ENCODE measurements around the gene RAB7B.

The RAB7B gene

GRCh38 chr1:205973377-205974232, 29.6 kb downstream of the RAB7B start:
- DNase-seq (ENCODE audit: low read depth in 2 of 2) = no peak

- DNase-seq (ENCODE audit: low read depth in 2 of 2) = no peak
These were observed 30.6 kb downstream of the RAB7B start for GRCh38 chr1:205972491-205973168.

GRCh38 chr1:205972081-205972480, 31.1 kb downstream of the RAB7B start:
- no peak for DNase-seq (ENCODE audit: low read depth in 2 of 2)

- no peak for DNase-seq (ENCODE audit: low read depth in 2 of 2)
These were observed 32.1 kb downstream of the RAB7B start for GRCh38 chr1:205971082-205971481.

DNA sequence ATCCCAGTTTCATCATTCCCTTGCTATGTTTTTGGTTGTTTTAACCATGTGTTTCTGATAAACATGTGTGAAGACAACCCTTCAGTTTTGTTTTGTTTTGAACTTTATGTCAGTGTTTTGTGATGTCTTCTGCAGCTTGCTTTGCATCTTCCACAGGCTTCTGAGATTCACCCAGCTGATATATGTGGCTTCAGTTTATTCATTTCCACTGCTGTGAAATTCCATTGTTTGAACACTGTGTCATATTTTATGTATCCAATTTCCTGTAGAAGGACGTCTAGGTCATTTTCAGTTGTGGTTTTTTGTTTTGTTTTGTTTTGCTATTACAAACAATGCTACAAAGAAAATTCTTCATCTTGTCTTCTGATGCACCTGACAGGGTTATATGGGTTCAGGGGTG, 32.7 kb downstream of the RAB7B start:
- DNase-seq (ENCODE audit: low read depth in 2 of 2) = no peak

DNA sequence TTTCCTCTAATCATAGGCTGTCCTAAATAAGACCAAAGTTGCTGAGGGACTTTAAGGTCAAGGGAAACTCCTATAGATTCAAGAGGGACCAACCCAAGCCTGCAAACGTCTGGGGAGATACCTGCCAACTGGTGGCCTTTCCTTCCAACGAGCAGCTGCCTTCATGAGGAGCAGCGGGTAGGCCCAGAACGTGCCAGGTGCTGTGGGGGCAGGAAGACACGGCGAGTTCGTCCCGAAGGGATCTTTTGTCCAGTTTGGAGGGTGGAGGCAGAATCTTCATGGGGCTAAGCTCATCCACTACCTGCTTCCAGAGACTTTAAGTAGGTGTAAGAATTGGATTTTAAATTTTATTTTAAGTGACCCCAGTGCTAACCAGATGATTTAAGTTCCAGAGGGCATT, 34.0 kb downstream of the RAB7B start:
- no peak for DNase-seq (ENCODE audit: low read depth in 2 of 2)

DNA sequence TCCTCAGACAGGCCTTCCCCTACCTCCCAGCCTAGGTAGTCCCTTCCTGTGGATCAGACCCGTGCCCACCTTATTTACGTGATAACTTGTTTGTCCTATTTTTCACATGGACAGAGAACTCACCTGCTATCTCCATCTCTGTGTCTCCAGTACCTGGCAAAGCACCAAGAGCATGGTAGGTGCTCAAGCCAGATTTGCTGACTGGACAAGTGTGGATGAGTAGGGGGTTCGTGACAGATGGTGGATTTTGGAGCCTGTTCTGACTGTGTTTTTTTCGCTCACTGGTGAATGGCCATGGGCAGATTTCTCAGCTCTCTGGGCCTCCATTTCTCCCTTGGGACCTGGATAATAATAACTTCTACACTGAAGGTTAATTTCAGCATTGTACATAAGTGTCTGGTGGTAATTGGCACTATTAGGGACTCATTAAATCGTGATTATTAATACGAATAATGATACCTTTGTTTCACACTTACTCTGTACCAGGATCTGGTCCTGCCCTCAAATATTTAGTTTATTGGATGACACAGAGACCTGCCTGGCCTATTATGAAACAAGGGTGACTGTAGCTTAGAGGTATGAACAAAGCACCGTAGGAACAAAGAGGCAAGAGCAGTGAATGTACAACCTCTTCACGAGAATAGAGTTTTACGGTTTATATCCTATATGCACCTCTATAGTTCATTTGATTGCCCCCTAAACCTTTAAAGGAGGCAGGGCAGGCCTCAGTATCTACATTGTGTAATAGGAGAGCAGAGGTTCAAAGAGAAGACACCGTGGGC, 35.5 kb downstream of the RAB7B start:
- DNase-seq (ENCODE audit: low read depth in 2 of 2) = no peak

DNA sequence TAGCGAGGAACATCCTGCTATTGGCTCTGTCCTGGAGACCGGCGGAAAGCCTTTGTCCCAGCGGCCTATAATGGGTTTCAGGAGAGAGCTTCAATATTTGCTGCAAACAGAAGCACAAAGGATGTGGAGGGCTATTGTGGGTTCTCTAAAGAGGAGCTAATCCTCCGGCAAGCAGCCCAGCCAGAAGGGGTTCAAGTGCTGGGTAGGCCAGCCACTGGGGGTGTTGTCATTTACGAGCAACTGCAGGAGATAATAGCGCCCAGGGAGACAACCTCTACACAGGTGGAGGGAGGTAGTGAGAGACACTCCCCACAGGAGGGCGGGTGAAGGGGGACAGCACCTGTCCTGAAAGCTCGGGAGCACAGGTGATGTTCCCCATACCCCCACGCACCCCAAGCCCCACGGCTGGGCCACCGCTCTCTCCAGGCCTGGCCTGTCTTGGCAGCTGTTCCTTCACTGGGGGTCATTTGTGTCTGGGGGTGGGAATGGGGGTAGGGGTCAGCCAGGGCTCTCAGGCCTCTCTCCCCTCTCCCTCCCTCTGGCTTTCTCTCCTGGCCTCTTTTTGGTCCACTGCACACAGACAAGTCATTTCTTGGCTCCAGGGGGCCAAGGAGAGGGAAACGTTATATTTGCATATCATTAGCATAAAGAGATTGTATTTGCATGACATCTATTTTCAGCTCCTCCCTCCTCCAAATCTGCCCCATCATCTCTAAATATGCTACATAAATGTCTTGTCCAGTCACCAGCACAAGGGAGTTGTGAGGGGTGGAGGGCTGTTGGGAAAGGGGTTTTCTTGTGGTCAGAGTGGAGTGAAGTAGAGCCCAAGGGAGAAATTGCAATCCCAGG, 37.9 kb downstream of the RAB7B start:
- DNase-seq (ENCODE audit: low read depth in 2 of 2) = no peak

GRCh38 chr1:205963352-205964155, 39.6 kb downstream of the RAB7B start:
- no peak for DNase-seq (ENCODE audit: low read depth in 2 of 2)

GRCh38 chr1:205962821-205963221, 40.4 kb downstream of the RAB7B start:
- DNase-seq (ENCODE audit: low read depth in 2 of 2) = no peak

DNA sequence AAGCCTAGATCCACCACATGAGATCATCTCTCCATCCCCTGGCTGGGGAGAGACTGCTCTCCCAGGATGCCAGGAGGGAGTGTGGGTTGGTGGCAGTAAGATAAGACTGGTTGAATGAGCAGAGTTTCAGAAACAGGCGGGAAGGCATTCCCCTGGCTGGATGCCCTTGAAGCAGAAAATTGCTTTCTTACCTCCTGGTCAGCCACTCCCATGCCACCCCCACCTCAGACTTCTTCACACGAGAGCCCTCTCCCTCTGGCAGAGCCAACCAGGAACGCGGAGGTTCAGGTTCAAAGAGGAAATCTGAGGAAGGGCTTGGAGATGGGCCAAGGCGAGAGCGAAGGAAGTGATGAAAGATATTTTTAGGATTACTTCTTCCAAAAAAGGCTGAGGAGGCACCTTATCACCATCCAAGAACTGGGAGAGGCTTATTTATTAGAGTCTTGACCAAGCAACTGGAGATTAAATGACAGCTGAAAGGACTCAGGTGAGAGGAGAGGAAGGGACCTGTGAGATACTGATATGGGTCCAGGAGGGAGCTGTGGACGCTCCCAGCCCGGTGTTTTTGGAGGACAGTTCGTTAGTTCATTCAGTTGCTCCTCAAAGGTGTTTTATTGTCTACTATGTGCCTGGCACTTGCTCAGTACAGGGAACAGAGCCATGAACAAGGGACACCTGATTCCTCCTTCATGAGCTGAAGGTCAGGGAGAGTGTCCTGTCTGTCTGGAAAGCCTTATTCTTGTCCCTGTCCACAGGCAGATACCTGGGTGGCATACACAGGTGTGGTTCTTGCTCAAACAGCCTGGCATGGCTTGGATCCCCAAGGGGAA, 41.0 kb downstream of the RAB7B start:
- no peak for DNase-seq (ENCODE audit: low read depth in 2 of 2)

GRCh38 chr1:205961405-205961804, 41.8 kb downstream of the RAB7B start:
- no peak for DNase-seq (ENCODE audit: low read depth in 2 of 2)

- DNase-seq (ENCODE audit: low read depth in 2 of 2) = no peak
These were observed 43.4 kb downstream of the RAB7B start for GRCh38 chr1:205959789-205960188.

GRCh38 chr1:205955499-205955898, 47.7 kb downstream of the RAB7B start:
- no peak for DNase-seq (ENCODE audit: low read depth in 2 of 2)

DNA sequence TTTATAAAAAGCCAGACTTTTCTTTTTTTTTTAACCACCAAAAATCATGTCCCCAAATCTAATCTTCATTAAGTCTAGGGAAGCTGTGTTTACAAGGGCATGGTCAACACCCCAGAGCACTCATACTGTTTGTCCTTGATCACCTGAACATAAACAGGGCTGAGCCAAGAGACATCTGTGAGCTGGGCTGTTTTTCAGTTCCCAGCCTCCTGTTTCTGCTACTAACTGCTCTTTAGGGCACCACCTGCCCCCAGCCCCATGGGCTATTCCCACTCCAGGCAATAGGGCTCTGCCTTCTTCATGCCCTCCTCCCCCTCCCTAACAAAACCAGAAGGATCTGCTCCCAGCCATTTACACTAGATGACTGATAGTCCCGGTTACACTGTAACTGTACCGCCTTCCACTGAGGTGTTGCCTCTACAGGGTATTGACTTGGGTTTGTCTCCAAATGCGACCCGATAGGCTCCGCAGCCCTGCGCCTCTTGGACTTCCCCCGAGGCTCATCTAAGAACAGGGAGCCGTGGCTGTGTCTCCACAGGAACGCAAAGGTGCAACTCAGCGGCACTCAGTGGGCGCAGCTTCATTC, 48.3 kb downstream of the RAB7B start:
- no peak for DNase-seq (ENCODE audit: low read depth in 2 of 2)

- no peak for DNase-seq (ENCODE audit: low read depth in 2 of 2)
These were observed 51.4 kb downstream of the RAB7B start for GRCh38 chr1:205951746-205952145.

- no peak for DNase-seq (ENCODE audit: low read depth in 2 of 2)
These were observed 52.2 kb downstream of the RAB7B start for GRCh38 chr1:205950826-205951549.

- no peak for DNase-seq (ENCODE audit: low read depth in 2 of 2)
These were observed 52.9 kb downstream of the RAB7B start for GRCh38 chr1:205950280-205950679.

DNA sequence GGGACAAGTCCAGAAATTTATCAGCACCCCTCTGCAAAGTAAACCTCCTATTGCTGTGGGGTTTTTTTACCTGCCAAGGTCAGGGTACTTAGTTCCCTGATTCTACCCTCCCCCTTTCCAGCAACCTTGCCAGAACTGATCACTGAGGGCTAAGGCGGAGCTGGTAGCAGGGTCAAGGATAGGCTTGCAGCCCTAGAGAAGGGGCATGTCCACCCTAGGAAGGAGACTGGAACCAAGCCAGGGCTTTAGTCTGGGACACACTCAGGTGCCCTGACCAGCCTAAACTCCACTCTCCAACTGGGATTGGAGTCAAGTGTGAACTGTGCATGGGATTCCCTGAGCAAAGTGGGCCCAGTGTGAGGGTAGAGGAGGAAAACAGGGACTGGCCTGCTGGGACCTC, 53.4 kb downstream of the RAB7B start:
- no peak for DNase-seq (ENCODE audit: low read depth in 2 of 2)
